GM18858 (cell line): ENCODE data around the gene ZBTB16.

Source experiments
- ATAC-seq: cut with Tn5 transposase; IDR thresholded peaks from one replicate; pipeline ENCODE4 v1.9.1; 2021; ENCODE audit not compliant: unreplicated experiment

Gene ZBTB16

DNA sequence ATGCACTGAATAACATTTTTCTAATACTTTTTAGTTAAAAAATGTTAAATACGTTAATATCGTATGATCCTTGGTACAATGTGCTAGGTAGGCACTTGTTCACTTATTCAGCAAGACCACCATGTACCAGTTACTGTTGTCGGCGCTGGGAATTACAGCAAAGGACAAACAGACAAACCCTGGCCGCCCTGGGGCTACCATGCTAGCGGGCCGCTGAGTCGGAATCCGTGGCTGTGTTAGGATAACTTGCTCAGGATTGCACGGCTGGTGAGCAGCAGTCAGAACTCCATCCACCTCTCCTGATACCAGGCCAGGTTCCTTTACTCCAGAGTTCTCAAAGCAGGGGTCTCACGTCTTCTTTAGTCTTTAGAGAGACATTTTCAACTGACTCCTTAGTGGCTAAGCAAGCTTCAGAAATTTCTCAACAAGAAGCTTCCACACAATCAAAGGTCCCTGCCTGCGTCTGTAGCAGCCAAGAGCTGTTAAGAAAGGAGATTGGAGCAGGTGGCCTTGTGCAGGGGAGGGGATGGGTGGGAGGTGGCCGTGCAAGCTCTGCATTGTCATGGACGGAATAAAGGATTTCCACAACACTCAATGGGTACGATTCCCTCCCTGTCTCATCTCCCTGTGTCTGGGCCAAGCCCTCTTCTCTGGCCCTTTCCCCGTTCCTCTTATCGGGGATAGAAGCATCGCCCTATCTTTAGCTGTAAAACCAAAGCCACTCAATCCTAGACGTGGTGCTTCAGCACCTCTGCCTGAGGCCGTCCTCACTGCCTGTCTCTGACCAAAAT lies 196.9 kb downstream of the ZBTB16 start:
- no peak for ATAC-seq

GRCh38 chr11:114256967-114257286 lies 197.4 kb downstream of the ZBTB16 start:
- ATAC-seq = no peak

GRCh38 chr11:114257621-114258558 lies 198.4 kb downstream of the ZBTB16 start:
- ATAC-seq = no peak

DNA sequence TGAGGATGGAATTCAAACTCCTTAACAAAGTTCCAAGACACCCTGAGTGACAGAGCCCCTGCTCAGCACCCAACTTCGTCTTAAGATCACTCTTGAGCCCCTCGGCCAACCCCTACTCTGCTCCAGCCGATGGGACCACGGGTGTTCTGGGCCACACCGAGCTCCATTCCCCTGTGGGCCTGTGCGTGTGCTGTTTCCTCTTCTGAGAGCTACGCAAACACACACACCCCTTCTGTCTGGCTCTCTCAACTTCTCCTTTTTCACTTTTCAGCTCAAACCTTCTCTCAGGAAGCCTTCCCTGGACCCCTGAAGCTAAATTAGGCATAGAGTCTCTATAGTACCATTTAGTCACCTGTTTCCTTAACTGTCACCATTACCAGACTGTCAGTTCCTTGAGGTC lies 199.2 kb downstream of the ZBTB16 start:
- no peak for ATAC-seq

DNA sequence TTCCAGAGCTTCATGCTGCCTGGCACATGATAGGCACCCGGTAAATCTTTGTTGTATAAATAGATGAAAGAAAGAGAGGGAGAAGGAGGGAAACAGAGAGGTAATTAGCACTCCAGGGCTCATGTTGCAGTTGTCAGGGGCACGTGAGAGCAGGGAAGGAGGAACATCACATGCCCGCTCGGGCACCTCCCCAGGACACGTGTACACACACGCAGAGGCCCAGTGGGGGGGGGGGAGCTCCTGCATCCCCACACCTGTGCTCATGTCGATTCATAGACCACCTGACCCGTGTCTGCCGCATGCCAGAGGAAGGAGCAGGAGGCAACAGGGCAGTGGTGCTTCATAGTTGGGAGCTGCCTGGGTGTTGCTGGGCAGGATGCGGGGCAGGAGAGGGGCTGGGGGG lies 199.6 kb downstream of the ZBTB16 start:
- no peak for ATAC-seq

DNA sequence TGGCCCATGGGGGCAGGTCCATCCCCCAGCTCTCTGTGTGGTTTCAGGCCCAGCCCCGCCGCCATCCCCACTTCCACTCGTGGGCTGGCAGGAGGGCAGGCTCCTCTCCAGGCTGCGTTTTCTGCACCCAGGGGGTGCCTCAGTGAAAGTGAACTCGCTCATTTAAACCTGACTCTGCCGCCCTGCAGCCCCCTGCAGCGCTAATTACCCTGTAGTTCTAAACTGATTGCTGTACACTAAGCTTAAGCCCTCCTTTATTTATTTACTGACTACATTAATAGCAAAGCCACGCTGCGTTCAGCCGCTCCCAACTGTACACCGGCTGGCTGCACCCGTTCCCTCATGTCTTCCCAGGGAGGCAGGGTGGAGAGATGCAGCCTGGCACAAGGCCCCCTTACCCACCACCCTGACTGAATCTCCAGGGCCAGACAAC lies 200.1 kb downstream of the ZBTB16 start:
- ATAC-seq = no peak

DNA sequence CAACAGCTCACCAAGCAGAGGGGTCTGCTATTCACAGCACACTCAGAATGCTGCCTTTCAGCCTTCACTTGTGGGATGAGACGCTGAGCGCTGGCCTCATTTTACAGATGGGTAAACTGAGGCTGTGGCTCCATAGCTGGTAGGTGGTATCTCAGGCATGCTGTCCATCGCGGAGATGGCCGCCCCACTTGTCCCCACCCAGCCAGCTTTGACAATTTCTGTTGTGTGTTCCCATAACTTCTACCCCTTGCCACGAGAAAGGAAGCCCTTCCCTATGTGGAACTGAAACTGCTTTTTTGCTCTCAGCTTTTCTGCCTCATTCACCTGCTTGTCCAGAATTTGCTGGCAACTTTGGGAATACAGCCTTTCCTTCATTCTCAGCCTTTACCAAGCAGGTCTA lies 200.6 kb downstream of the ZBTB16 start:
- ATAC-seq = no peak

- ATAC-seq = no peak
Observed at GRCh38 chr11:114260483-114260882, 201.0 kb downstream of the ZBTB16 start.

- ATAC-seq = no peak
Observed at GRCh38 chr11:114261791-114262190, 202.3 kb downstream of the ZBTB16 start.

- ATAC-seq = no peak
Observed at GRCh38 chr11:114262681-114263512, 203.4 kb downstream of the ZBTB16 start.

- ATAC-seq = no peak
Observed at GRCh38 chr11:114263513-114264170, 204.1 kb downstream of the ZBTB16 start.

DNA sequence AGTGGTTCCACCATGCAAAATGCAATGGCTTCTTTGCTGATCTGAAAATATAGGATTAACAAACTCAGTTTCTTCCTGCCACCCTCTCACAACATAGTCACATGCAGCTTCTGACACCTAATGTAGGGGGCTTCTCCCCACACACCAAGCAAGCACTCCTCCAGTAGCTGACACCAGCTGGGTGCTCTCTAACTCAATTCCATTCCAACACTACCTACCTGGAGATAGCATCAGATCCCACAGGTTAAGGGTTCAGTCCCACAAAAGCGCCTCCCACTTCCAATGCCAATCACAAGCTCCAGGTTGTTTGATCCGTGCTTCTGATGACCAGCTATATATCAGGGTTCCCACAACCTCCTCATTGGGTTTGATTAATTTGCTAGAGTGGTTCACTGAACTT lies 204.9 kb downstream of the ZBTB16 start:
- no peak for ATAC-seq

DNA sequence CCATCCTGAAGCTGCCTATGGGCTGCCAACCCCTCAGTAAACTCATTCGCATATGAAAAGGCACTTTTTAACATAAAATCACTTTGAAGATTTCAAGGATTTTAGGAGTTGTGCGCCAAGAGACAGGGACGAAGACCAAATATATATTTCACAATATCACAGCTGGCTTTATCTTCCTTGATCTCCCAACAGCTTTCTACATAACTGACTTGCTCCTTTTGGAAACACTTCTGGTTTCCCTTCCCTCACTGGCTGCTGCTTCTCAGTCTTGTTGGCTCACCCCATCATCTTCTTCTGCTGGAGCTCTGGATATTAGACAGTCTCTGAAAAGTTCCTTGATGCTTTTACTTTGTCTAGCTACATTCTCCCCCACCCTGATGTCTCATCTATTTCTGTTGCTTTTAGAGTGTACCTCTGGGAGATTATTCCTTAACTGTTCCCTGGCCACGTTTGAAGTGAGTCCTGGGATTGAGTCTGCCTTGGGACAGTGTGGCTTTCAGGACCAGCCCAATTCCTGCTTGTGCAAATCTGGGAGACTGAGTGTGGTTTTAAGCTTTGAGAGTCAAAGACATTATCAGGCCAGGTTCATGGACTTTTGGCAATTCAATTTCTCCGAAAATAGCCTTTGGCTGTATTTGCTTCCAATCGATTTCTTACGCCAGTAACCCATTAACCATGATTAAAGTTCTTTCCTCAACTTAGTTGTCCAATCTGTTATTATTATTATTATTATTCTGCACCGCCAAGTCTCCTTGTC lies 205.8 kb downstream of the ZBTB16 start:
- ATAC-seq = no peak

DNA sequence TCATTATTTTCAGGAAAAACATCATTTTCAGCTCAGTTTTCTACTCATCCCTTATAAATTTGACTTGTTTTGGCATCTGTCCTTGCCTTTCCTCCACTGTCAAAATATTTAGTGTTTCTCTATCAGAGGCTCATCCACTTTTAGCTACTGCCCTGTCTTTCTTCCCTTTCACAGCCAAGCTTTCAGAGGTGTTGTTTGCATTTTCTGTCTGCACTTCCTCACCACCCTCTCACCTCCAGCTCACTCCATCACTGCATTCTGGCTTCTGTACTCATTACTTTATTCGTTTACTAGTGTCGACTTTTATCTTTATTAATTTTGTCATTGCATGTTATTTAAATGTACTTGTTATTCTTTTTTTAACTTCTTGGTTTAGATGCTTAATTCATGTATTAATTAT lies 210.0 kb downstream of the ZBTB16 start:
- ATAC-seq = no peak

DNA sequence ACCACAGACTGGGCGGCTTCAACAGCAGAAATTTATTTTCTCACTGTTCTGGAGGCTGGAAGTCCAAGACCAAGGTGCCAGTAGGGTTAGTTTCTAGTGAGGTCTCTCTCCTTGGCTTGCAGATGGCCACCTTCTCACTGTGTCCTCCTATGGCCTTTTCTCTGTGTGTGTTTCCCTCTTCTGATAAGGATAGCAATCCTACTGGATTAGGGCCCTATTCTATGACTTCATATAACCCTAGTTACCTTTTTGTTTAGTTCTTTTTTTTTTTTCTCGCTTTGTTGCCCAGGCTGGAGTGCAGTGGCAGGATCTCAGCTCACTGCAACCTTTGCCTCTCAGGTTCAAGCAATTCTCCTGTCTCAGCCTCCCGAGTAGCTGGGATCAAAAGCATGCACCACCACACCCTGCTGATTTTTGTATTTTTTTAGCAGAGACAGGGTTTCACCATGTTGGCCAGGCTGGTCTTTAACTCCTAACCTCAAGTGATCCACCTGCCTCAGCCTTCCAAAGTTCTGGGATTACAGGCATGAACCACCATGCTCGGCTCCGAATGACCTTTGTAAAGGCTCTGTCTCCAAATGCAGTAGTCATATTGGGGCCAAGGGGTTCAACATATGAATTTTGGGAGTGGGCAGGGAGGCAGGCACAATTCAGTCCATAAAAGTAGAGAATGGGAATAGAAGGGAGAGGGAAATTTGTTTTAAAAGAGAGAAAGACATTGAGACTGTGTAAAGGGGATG lies 211.2 kb downstream of the ZBTB16 start:
- no peak for ATAC-seq

- no peak for ATAC-seq
Observed at GRCh38 chr11:114271316-114271715, 211.8 kb downstream of the ZBTB16 start.

DNA sequence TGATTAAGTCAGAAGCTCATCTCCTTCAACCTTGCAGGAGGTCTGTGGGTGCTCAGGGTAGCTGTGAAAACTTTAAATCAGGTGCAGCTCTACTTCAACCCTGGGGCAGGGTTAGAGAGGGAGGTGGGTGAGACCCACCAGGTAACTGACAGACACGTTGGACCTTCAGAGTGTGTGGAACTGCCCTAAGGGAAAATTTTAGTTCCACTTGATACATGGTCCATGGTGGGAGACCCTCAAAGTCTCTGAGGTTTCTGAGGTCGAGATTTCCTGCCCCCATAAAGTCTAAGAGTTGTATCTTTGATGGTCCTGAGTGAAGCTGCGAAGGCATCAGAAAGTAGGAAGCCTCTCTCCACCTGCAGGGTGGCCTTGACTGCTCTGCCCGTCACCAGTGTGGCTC lies 212.8 kb downstream of the ZBTB16 start:
- ATAC-seq = no peak

GRCh38 chr11:114273071-114273470 lies 213.6 kb downstream of the ZBTB16 start:
- no peak for ATAC-seq

DNA sequence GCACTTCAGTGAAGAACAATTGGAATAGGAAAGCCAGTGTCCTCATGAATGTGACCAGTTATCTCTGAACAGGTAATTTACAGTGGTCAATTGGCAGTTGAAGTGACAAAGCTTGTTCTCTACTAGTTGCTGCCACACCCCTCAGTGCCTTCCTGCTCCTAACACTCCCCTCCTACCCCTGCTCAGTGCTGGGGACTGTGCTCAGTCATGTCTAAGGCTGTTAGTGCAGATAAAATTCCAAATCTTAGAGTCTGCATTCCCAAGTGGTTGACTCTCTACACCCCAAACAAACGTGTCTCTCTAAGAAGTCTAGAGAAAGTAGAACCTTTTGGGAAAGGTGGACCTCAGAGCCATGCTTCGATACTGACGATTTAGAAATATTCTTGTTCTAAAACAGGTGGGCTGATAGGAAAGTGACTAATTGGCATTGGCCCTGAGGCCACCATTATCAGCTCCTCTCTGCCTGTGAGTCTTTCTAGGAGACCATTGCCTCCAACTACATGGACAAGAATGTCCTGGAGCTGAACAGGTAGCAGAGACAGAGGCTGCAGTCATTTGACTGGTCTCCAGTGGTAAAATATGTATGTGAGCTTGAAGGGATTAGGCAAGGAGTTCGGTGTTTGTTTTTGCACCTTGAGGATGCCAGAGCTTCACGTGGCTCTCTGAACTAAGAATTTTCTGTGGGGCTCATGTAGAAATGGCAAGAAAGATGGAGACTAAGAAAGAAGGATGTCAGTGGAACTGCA lies 214.6 kb downstream of the ZBTB16 start:
- no peak for ATAC-seq
